EL (cell line): ENCODE results near the gene ZNF8.
"Not testable (repeated sequence)": the region's sequence is repeated elsewhere in the genome, so short reads cannot be mapped to it uniquely, and the experiment has no call there.

Source experiments
- DNase-seq: peaks from one replicate; pipeline ENCODE4 v3.0.0-alpha.2; 2016

Gene ZNF8

GRCh38 chr19:58278541-58279041 lies at the start of gene ZNF8:
ZNF8 (plus strand) TSS chr19:58278955; CDS start chr19:58279082, 127 bp downstream.
- peak; percentile 99 for DNase-seq

- peak; percentile 29 for DNase-seq
These were observed 49.5 kb upstream of the ZNF8 start for GRCh38 chr19:58229255-58229639.

- no peak for DNase-seq
These were observed 41.4 kb upstream of the ZNF8 start for GRCh38 chr19:58237324-58237723.

GRCh38 chr19:58243351-58243750 lies 35.4 kb upstream of the ZNF8 start:
- DNase-seq: no peak

GRCh38 chr19:58248886-58249285 lies 29.9 kb upstream of the ZNF8 start:
- DNase-seq: no peak

GRCh38 chr19:58252102-58252685 lies 26.6 kb upstream of the ZNF8 start:
- no peak for DNase-seq

GRCh38 chr19:58258259-58258658 lies 20.5 kb upstream of the ZNF8 start:
- not testable (repeated sequence) for DNase-seq

GRCh38 chr19:58261600-58261967 lies 17.2 kb upstream of the ZNF8 start:
- no peak for DNase-seq

- no peak for DNase-seq
These were observed 16.5 kb upstream of the ZNF8 start for GRCh38 chr19:58261968-58262921.

- DNase-seq: no peak
These were observed 15.8 kb upstream of the ZNF8 start for GRCh38 chr19:58262922-58263296.

GRCh38 chr19:58265100-58265499 lies 13.7 kb upstream of the ZNF8 start:
- DNase-seq: no peak

- no peak for DNase-seq
These were observed 10.4 kb upstream of the ZNF8 start for GRCh38 chr19:58268344-58268743.

GRCh38 chr19:58274771-58275201 lies 4.0 kb upstream of the ZNF8 start:
- no peak for DNase-seq

GRCh38 chr19:58275564-58275963 lies 3.2 kb upstream of the ZNF8 start:
- DNase-seq: no peak

- no peak for DNase-seq
These were observed 1.6 kb upstream of the ZNF8 start for GRCh38 chr19:58277197-58277596.

- DNase-seq: no peak
These were observed 811 bp upstream of the ZNF8 start for GRCh38 chr19:58277748-58278540.

GRCh38 chr19:58279042-58279924 lies 528 bp downstream of the ZNF8 start:
- peak; percentile 75 for DNase-seq

- no peak for DNase-seq
These were observed 1.2 kb downstream of the ZNF8 start for GRCh38 chr19:58279925-58280316.

- DNase-seq: no peak
These were observed 5.4 kb downstream of the ZNF8 start for GRCh38 chr19:58284199-58284598.

- no peak for DNase-seq
These were observed 13.2 kb downstream of the ZNF8 start for GRCh38 chr19:58291943-58292342.

GRCh38 chr19:58294743-58295374 lies 16.1 kb downstream of the ZNF8 start:
- DNase-seq: no peak

GRCh38 chr19:58296104-58296503 lies 17.3 kb downstream of the ZNF8 start:
- no peak for DNase-seq
